Inflammatory macrophage treated with lipopolysaccharide for 4 hours (primary cell): ENCODE results near the gene BRINP3.

Experiments
- DNase-seq: peaks from one replicate; pipeline ENCODE4 v3.0.0-alpha.2; 2020

BRINP3 gene

DNA sequence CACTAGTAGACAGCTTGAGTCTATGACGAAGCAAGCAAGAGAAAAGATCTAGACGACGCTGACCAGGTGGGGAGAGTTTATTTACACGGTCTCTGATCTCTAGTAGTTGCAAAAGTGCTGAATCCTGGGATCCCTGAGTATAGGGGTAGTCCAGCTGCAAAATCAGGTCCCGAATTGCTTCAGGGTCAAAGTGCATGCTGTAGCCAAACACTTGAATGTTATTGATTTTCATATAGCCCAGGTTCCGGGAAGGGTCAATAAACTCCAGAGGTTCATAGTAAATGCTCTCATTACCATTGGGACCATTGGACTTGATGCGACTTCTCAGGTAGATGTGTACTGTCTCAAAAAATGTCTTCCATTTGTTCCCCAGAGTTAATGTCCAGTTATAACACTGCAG, 379.6 kb downstream of the BRINP3 start:
- DNase-seq, result no peak

DNA sequence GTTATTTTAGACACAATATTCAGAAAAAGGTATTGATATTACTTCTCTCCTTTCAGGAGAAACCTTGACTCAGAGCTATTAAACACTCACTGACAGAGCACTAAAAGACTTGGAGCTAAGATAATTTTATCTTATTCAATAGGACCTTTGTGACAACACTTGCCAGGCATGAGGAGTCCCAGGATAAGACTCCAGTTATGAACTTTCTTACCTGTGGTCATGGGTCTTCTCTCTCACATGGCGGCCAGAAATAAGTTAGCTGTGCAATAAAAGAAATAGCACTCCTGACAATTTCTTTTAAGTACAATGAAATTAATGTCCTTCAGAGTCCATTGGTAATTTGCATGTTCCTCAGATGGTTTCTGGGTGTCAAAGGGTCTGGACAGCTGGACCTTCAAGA, 382.1 kb downstream of the BRINP3 start:
- DNase-seq, result no peak

- no peak for DNase-seq
These were observed 393.1 kb downstream of the BRINP3 start for GRCh38 chr1:190084552-190084951.

GRCh38 chr1:190068304-190068703, 409.4 kb downstream of the BRINP3 start:
- DNase-seq, result no peak

GRCh38 chr1:190067592-190067991, 410.1 kb downstream of the BRINP3 start:
- DNase-seq, result no peak

DNA sequence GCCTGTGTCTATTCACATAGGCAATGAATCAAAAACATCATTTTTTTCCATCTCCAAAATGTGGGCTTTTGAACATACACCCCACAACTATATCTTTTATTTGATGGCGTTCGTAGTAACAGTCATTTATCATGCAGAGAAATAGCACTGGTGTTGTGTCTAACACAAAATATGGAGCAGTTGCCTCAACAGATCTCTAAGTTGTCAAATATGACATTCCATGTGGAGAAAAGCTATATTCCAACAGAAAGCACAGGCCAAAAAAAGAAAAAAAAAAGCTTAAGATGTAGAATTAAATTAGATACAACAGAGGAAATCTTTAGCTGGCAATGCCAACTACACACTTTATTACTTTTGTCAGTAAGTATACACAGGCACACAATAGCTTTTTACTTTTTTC, 411.7 kb downstream of the BRINP3 start:
- no peak for DNase-seq

- no peak for DNase-seq
These were observed 428.4 kb downstream of the BRINP3 start for GRCh38 chr1:190049314-190049713.
